NOMO-1 treated with DMSO at 0.1 percent for 48 hours (cell line): ENCODE results near the gene WIPF1.
A peak's percentile ranks its signal among the peaks of the same experiment; 100 is the strongest.

Experiments used
- DNase-seq: peaks from one replicate; lab custom pipeline; 2025; ENCODE audit not compliant: unreplicated experiment; lab: John Stamatoyannopoulos, UW

Gene WIPF1

GRCh38 chr2:174623106-174623637 is 25.6 kb upstream of the WIPF1 start:
- DNase-seq: no peak

- no peak for DNase-seq
These were observed 23.7 kb upstream of the WIPF1 start for GRCh38 chr2:174621323-174621722.

DNA sequence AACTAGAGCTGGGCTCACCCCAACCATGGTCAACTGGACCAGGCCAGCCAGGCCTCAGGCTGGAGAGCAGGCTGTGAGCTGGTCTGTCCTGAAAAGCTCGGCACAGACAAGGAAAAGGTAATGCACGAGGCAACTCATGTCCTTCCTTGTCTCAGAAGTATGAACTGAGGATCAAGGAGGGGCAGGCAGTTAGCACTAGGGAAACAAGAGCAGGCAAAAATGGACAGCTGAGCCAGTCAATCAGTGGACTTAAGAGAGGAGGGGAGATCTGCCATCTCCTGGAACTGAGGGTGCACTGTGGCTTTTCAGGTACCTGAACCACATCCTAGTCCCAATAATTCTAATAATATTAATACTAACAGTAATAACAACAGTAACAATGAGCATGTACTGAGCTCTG is 20.6 kb upstream of the WIPF1 start:
- DNase-seq: no peak

DNA sequence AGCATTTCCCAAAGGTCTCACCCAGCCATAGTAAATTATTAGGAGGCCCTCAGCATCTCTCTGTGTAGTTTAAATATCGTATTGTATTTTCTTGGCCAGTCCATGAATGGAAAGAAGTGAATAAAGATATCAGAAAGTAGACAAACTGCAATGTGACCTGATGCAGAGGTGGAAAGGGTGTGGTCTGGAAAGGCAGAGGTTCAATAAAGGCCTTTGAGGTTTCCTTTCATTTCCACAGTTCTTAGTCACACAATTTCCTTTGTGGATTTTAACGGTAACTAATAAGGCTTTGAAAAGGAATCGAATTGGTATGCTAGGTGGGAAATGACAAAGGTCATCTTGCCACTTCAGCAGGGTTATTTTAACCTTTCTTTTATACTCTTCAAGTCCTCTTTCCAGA is 20.1 kb upstream of the WIPF1 start:
- DNase-seq: no peak

DNA sequence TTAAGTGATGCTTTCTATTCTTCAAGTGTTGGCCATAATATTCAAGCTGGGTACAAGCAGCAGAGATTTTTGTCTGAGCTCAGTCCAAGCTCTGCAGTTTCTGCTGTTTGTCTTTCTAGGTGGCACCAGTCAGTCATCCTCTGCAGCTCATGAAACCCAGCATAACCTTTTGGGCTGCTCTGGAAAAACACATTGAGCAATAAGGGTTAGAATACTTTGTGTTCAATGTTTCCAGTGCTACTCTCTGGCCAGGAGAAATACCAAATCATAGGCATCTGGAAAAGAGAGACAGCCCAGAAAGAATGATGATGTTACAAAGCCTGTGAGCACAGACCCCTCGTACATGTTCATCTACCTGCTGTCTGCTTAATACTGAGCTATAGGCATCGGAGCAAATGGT is 19.5 kb upstream of the WIPF1 start:
- no peak for DNase-seq

- no peak for DNase-seq
These were observed 18.4 kb upstream of the WIPF1 start for GRCh38 chr2:174615871-174616436.

GRCh38 chr2:174614261-174614660 is 16.7 kb upstream of the WIPF1 start:
- no peak for DNase-seq

DNA sequence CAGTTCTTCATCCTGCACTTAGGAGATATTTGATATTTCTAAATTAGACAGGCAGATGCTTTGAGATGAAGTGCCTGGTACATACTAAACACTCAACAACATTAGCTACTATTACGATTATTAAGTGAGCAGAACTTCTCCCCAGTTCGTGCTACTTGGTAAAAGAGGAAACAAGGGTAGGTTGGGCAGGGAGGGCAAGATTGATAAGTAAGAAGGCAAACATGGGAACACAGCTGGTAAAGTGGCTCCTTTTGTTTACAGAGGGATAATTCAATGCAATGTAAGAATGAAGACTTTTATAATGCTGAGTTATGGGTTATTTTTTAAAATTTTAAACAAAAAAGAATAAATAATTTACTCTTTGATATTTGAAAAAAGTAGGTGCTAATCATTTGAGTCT is 15.9 kb upstream of the WIPF1 start:
- no peak for DNase-seq

DNA sequence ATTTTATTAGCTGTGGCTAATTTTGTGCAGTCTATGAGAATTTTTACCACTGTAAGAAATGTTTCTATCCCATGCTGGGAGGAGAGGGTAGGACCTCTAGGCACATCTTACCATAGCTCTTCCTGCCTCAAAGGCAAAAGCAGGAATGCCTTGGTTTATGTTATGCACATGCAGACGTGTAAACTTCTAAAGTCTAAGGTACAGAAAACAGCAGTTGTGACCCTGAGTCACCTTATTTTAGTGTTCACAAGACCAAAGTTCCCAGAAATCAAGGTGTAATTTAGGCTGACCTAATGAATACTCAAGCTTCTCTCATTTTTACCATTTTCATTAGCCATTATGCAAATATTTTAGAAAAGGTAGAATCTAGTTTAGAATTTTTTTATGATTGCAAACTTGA is 15.4 kb upstream of the WIPF1 start:
- DNase-seq: no peak

DNA sequence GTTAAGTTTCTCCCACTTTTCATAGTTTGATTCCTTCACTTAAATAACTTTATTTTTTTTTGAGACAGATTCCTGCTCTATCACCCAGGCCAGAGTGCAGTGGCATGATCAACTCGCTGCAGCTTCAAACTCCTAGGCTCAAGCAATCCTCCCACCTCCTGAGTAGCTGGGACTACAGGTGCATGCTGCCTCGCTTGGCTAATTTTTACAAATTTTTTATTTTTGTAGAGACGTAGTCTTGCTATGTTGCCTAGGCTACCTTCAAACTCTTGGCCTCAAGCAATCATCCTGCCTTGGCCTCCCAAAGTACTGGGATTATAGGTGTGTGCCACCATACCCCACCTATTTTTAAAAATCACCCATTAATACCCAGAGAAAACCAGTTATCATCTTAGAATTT is 14.2 kb upstream of the WIPF1 start:
- no peak for DNase-seq

DNA sequence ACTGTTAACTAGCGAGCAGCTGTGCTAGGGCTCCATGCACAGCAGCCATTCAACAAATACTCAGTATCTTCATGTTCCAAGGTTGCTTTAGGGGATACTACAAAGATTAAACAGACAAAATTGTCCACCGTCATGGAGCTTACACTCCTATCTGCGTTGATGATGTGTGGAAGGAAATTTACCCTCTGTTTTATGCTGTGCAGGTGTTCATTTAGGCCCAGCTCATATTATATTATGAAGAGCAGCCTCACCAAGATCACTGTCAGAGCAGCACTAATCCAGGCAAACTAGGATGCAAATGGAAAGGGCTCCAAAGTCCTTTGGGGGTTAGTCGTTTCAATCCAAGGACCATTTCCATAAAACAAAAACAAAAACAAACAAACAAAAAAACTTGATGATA is 13.4 kb upstream of the WIPF1 start:
- no peak for DNase-seq

DNA sequence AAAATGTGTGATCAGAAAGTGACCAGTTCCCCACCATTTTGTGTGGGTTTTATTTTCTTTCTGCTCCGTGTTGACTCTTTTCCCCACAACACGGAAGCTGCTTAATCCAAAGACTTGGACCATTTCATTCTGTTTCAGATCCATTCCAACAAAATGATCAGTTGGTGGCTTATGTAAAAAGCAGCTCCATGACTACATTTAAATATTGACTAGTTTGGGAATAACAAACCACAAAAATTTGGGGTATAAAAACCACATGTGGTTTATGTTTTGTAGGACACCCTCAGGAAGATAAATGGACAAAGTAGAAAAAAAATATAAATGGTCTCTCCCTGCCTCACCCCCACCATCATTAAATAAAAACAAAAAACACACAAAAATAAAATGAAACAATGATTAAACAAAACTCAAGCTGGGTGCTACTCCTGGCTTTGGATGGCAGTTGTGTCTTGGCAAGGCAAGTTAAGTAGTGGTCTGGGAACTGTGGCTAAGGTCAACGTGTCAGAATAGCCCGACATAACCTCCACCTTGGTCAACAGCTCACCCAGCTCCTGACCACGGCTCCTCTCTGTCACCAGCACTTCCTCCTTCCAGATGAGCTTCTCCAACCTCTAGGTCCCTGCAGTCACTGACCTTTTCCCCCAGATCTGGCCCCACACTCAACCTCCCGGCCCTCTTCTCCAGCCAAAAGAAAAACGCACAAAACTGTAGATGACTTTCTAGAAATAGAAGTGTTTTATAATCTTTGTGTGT is 12.8 kb upstream of the WIPF1 start:
- peak; percentile 49 for DNase-seq

DNA sequence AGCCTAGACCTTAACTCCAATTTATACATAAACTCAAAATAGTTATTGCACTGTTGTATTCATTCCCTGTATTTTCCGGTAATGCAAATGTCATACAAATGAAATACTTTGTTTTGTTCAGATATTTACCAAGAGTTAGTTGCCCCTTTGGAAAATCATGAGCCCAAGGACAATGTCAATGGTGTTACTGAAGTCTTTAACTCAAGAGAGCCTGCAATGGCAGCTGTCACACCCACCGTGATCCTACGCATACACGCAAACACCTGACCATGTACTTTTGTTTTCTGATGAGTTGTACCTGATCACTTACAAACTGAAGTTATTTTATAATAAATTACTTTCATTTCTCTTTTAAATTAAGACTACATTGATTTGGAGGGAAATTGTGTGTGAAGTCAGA is 11.7 kb upstream of the WIPF1 start:
- no peak for DNase-seq

- no peak for DNase-seq
These were observed 11.2 kb upstream of the WIPF1 start for GRCh38 chr2:174608866-174609214.

DNA sequence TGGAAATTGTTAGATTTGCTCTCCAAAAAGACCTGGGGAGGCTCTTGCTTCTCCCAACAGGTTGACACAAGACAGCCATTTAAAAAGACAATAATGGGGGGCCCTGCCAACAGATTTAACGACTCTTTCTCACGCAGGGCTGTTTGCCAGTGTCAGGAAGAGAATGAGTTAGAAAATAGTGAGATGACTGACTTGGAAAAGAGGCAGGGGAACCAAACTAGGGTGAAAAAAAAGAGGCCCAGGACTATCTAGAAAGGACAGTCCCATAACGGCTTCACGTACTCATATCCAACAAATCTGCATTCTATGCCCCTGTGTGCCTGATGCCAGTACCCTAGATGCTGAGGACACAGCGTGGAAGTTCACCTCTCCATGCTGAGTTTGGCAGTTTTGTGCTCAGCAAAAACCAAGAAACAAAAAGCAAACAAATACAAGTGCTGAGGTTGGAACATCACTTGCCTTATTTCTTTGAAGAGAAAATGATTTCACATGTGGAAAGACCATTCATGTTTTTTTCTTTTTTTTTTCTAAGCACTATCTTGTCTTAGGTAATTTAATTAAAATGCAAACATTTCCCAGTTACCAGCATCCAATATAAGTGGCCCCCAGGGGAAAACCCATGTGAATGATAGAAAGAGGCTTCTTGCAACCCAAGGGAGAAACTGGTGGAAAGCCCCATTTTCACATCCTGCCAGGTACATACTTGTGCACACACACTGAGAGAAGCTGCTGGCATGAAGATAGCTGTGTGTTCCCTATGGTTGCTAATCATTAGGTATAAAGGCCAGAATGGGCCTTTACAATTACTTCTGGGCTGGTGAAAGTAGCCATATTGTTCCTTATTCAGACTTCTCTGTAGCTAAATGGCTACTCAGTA is 10.6 kb upstream of the WIPF1 start:
- DNase-seq: no peak

DNA sequence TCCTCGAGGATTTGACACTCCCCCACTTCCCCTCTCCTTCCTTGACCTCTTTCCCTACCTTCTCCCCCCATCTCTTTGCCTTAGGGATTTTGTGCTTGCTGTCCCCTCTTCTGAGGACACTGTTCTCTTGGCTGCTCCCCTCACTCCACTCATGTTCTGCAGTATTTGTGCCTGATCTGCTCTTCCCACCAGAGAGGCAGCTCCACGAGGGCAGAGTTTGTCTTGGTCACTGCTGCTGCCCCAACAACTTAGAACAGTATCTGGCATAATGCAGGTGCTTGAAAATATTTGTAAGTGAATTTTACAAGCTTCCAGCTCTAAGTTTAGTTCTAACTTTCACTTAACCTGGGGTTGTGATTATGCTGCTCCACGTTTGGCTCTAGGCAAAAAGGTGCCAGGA is 10.0 kb upstream of the WIPF1 start:
- no peak for DNase-seq

GRCh38 chr2:174606336-174606735 is 8.7 kb upstream of the WIPF1 start:
- DNase-seq: no peak

- peak; percentile 24 for DNase-seq
These were observed 8.1 kb upstream of the WIPF1 start for GRCh38 chr2:174605687-174606086.

GRCh38 chr2:174603280-174603679 is 5.7 kb upstream of the WIPF1 start:
- peak; percentile 38 for DNase-seq

DNA sequence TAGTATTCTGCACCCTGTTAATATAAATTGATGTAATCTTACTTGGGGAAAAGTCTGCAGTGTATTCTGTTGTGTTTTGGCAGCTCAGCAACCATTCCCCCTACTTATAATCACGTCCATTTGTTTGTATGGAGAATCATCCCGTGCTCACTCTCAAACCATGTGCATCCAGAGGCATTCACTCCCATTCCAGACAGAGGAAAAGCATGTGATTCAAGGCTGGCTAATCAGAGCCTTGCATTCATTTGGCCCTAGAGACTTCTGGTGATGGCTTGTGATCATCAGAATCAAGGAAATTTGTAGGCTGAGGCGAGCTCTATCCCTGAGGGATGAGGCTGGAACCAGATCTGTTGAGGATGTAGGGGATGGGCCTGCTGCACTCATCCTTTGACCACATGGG is 5.1 kb upstream of the WIPF1 start:
- no peak for DNase-seq

DNA sequence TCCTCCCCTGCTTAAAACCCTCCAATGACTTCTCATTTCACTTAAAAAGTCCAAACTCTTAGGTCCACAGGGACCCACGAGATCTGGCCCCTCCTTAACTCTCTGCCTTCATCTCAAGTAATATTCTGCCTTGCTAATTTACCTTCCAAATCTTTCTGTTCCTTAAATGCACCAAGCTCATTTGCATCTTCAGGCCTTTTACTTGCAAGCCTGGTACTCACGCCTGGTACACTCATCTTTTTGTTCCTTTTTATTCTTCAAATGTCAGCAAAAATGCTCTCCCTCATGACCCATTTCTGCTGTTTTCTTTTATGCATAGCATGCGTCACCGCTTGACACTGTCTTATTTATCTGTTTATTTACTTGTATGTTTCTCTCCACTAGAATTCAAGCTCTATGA is 2.7 kb upstream of the WIPF1 start:
- no peak for DNase-seq

DNA sequence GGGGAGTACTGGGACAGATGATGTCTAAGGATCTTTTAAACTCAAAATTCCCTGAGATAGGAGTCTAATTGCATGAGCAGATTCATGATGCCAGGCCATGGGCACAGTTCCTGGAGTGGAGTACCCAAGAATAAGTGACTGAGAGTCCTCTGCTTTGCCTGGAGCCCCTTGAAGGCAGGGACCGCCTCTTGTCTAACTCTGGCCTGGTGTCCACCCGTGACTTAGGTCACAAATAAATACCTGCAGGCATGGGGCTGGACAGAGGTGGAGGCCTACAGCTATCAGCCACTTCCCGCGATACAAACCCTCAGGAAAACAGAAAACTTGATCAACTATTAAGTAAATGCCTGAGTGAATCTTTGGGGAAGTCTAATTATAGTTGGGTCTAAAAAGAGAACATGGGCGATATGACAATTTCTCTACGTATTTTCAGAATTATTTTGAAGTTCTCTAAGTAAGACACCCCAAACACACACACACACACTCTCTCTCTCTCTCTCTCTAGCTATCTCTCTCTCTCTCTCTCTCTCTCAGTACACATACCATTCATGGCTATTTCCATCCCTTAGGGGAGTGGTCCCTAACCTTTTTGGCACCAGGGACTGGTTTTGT is 1.8 kb upstream of the WIPF1 start:
- no peak for DNase-seq
